K562 (cell line): ENCODE measurements around the gene PPP6C. TPM values are rescaled to one million over a fixed set of nuclear protein-coding genes. Genes with fewer than 3 reads are reported as not detected.
A peak's percentile ranks its signal among the peaks of the same experiment; 100 is the strongest.

Experiments used
- ATAC-seq: fragments of 200-7000 bp; cut with Tn5 transposase; 3 replicates; pipeline ENCODE4 v1.9.1; 2020; ENCODE audit warnings: moderate library complexity
- BruUV-seq: library from RNA; stranded (reverse); fragments of 400-500 nt; replicated peaks from 2 replicates; lab custom pipeline; 2021; lab: Mats Ljungman, UMichigan
- CTCF ChIA-PET: fragments of 300-600 bp; formaldehyde crosslinking; extraction: SDS; loops from one replicate; lab custom pipeline; 2021; ENCODE audit warnings: low intra/inter-chr PET ratio; lab: Yijun Ruan, JAX
- POLR2A ChIA-PET: fragments of 300-600, 350-650 bp; sonication (Branson Sonifier 250); formaldehyde crosslinking; extraction: SDS; loops from one replicate; lab custom pipeline; 2021; ENCODE audit warnings: antibody characterized with exemption, inconsistent platforms; lab: Yijun Ruan, JAX
- DNase-seq, 4 experiments: peaks; one replicate each; pipeline versions ENCODE4 v3.0.0 to v3.0.0-alpha.2; 2011 to 2018; ENCODE audit warnings: low spot score in 3 of 4, mixed read lengths in 3 of 4; ENCODE audit errors: extremely low read depth in 1 of 4
- FAIRE-seq: peaks from 2 replicates; lab custom pipeline; 2011; peaks lifted over from hg19 to GRCh38; lab: Jason Lieb, UNC
- H2AFZ ChIP-seq: 2 replicates; pipeline ENCODE4 v1.6.0; 2011; ENCODE audit warnings: low read depth, low read length, control low read depth, inconsistent platforms
- H3K27ac ChIP-seq: fragments of 200-600 bp; 3 replicates; pipeline ENCODE4 v1.8.0; 2011; ENCODE audit warnings: low read depth, mild to moderate bottlenecking, control low read depth, inconsistent platforms, low read length, moderate library complexity, mixed read lengths; ENCODE audit errors: extremely low read depth
- H3K27me3 ChIP-seq, 2 experiments: fragments of 300-600 bp in 1 of 2; 2 replicates in 1 of 2; 3 replicates in 1 of 2; pipeline versions ENCODE4 v1.6.0 to v1.8.0; 2011; ENCODE audit warnings: inconsistent platforms in 2 of 2, low read length in 2 of 2, mild to moderate bottlenecking in 1 of 2, mixed read lengths in 1 of 2, moderate library complexity in 1 of 2; ENCODE audit not compliant: control insufficient read depth in 2 of 2, insufficient read depth in 2 of 2
- H3K36me3 ChIP-seq: fragments of 300-600 bp; 3 replicates; pipeline ENCODE4 v1.8.0; 2011; ENCODE audit warnings: mild to moderate bottlenecking, low read length, inconsistent platforms; ENCODE audit not compliant: control insufficient read depth, insufficient read depth
- H3K4me1 ChIP-seq, 2 experiments: fragments of 200-600 bp in 1 of 2; replicated peaks in 1 of 2; 2 replicates in 1 of 2; 3 replicates in 1 of 2; pipeline versions ENCODE4 v1.5.1 to v1.8.0; 2011; ENCODE audit warnings: inconsistent platforms in 2 of 2, low read length in 2 of 2, mild to moderate bottlenecking in 1 of 2, mixed read lengths in 1 of 2, moderate library complexity in 1 of 2; ENCODE audit not compliant: control insufficient read depth in 2 of 2, insufficient read depth in 2 of 2
- H3K4me2 ChIP-seq: 2 replicates; pipeline ENCODE4 v1.6.1; 2011; ENCODE audit warnings: low read length, control low read depth, inconsistent platforms, mixed read lengths; ENCODE audit not compliant: insufficient read depth
- H3K4me3 ChIP-seq: fragments of 200-600 bp; sonication (generic), shearing (Covaris generic); 2 replicates; pipeline ENCODE4 v1.5.1; 2016; ENCODE audit warnings: control low read depth, inconsistent platforms
- H3K79me2 ChIP-seq: fragments of 200-600 bp; 3 replicates; pipeline ENCODE4 v1.8.0; 2011; ENCODE audit warnings: low read length, inconsistent platforms; ENCODE audit not compliant: control insufficient read depth, insufficient read depth
- H3K9ac ChIP-seq, 2 experiments: 2 replicates each; pipeline versions ENCODE4 v1.6.0 to v1.6.1; 2011; ENCODE audit warnings: low read depth in 2 of 2, low read length in 2 of 2, control low read depth in 1 of 2, inconsistent platforms in 1 of 2, mild to moderate bottlenecking in 1 of 2, mixed read lengths in 1 of 2; ENCODE audit not compliant: insufficient read depth in 1 of 2
- H3K9me1 ChIP-seq: one replicate; pipeline ENCODE4 v1.6.0; 2011; ENCODE audit warnings: inconsistent platforms, mild to moderate bottlenecking, low read length, moderate library complexity; ENCODE audit not compliant: control insufficient read depth, insufficient read depth
- H3K9me3 ChIP-seq: replicated peaks from 2 replicates; pipeline ENCODE4 v1.5.1; 2011; ENCODE audit warnings: low read depth, low read length, inconsistent platforms; ENCODE audit not compliant: control insufficient read depth, insufficient read depth
- H4K20me1 ChIP-seq: replicated peaks from 2 replicates; pipeline ENCODE4 v1.6.1; 2011; ENCODE audit warnings: low read length, inconsistent platforms, mixed read lengths; ENCODE audit not compliant: control insufficient read depth, insufficient read depth
- CUX1 ChIP-seq: fragments of 200-800 bp; sonication (Bioruptor generic); IDR thresholded peaks from 2 replicates; pipeline ENCODE4 v1.6.1; 2016; ENCODE audit warnings: missing genetic modification characterization, missing compliant biosample characterization
- EGR1 ChIP-seq: fragments of 450-650 bp; conservative IDR thresholded peaks from 2 replicates; pipeline ENCODE4 v1.6.1; 2017; ENCODE audit warnings: mild to moderate bottlenecking
- GABPA ChIP-seq: fragments of 200-800 bp; sonication (Bioruptor generic); conservative IDR thresholded peaks from 2 replicates; pipeline ENCODE4 v1.6.1; 2016; ENCODE audit warnings: low read depth, missing genetic modification characterization, missing compliant biosample characterization
- HNRNPL ChIP-seq: fragments of 200-400 bp; formaldehyde crosslinking; IDR thresholded peaks from 2 replicates; pipeline ENCODE4 v1.6.1; 2017; ENCODE audit warnings: low read depth, mild to moderate bottlenecking, low read length
- JUN ChIP-seq, 2 experiments: sonication (generic) in 1 of 2; formaldehyde crosslinking in 1 of 2; IDR thresholded peaks; 2 replicates each; pipeline versions ENCODE4 v1.6.1 to v1.8.0; 2012 to 2022; ENCODE audit warnings: borderline replicate concordance in 2 of 2, mild to moderate bottlenecking in 2 of 2, improper control_type of control experiment in 1 of 2, low read depth in 1 of 2, low read length in 1 of 2, missing genetic modification reagents in 1 of 2
- JUNB ChIP-seq: fragments of 450-650 bp; formaldehyde crosslinking; conservative IDR thresholded peaks from 2 replicates; pipeline ENCODE4 v1.4.0; 2020; ENCODE audit warnings: mild to moderate bottlenecking
- RBM17 ChIP-seq: fragments of 200-400 bp; formaldehyde crosslinking; IDR thresholded peaks from 2 replicates; pipeline ENCODE4 v1.6.1; 2017; ENCODE audit warnings: low read depth, mild to moderate bottlenecking, low read length, borderline replicate concordance
- SP1 ChIP-seq: sonication (generic); formaldehyde crosslinking; IDR thresholded peaks from 2 replicates; pipeline ENCODE4 v1.8.1; 2022; ENCODE audit warnings: mild to moderate bottlenecking, missing genetic modification reagents
- TCF15 ChIP-seq: fragments of 250-450 bp; sonication (Bioruptor Pico); IDR thresholded peaks from 2 replicates; pipeline ENCODE4 v1.8.0; 2022; ENCODE audit warnings: moderate library complexity, mild to moderate bottlenecking, inconsistent platforms
- TCF3 ChIP-seq: sonication (generic); formaldehyde crosslinking; IDR thresholded peaks from 2 replicates; pipeline ENCODE4 v1.4.0; 2020; ENCODE audit warnings: mild to moderate bottlenecking, missing genetic modification reagents
- ZNF134 ChIP-seq: fragments of 250-450 bp; sonication (Bioruptor Pico); conservative IDR thresholded peaks from 2 replicates; pipeline ENCODE4 v1.4.0; 2020
- ZNF282 ChIP-seq: sonication (generic); formaldehyde crosslinking; IDR thresholded peaks from 2 replicates; pipeline ENCODE4 v1.8.1; 2023; ENCODE audit warnings: missing genetic modification reagents
- WGBS: fragments of 100-300 bp; shearing (Covaris generic); methylation state at CpG from one replicate; pipeline ENCODE4 v1.1.6; 2016; ENCODE audit warnings: low coverage, mixed read lengths; ENCODE audit not compliant: insufficient coverage; ENCODE audit errors: missing lambda C conversion rate; 5-methylcytosine and 5-hydroxymethylcytosine counted together
- in situ Hi-C: fragments of 300-500 bp; cut with MboI; formaldehyde crosslinking; loops from 4 replicates; pipeline ENCODE4 v1.15.0; 2018; ENCODE audit warnings: inconsistent platforms, mixed read lengths
- intact Hi-C: fragments of 100-400 bp; cut with micrococcal nuclease; formaldehyde crosslinking; loops from 2 replicates; pipeline ENCODE4 v1.14.2; 2022
- polyA plus RNA-seq, 8 experiments: library from polyadenylated mRNA; depleted of rRNA in 4 of 8; stranded (reverse) in 5 of 8; unstranded in 3 of 8; fragments of >200 nt; fragmentation: Nextera tagmentation in 2 of 8; fragmentation: Illumina TruSeq in 1 of 8; extraction: Ambion mirVana in 2 of 8; extraction: Trizol in 1 of 8; gene quantifications; 2 replicates each; pipeline versions ENCODE4 v1.2.1 to v1.2.3, GENCODE V29; 2011 to 2014; ENCODE audit warnings: inconsistent platforms in 1 of 8, missing spikeins in 1 of 8
- total RNA-seq, 7 experiments: library from RNA; depleted of rRNA in 6 of 7; stranded (reverse); fragments of >200 nt in 6 of 7; fragmentation: Illumina TruSeq in 2 of 7; extraction: Trizol in 2 of 7; gene quantifications; 2 replicates each; pipeline versions ENCODE4 v1.2.1 to v1.2.3, GENCODE V29; 2011 to 2021; ENCODE audit warnings: low replicate concordance in 1 of 7

Gene PPP6C
- total and polyA plus RNA-seq, 9 of the 15 experiments (the other 6 are each of a cell fraction or from before 2014, with no cell fraction given): 18.8 to 44.8 (median 38.3) TPM

GRCh38 chr9:125143377-125144090, 46.1 kb downstream of the PPP6C start, which contains the start of gene SCAI (continued):
- TF ChIP-seq GABPA (tag) (peak; percentile 52), JUN (IDR thresholded peaks at IDR 0.05; ENCODE audit: borderline replicate concordance, low read depth, low read length) (peak; percentile 50; the same call in 1 of the 2 replicates), JUN (CRISPR knock-in tag; IDR thresholded peaks at IDR 0.05; ENCODE audit: borderline replicate concordance) (no peak), HNRNPL (peak; percentile 65; the same call in 1 of the 2 replicates), ZNF282 (CRISPR knock-in tag) (no peak), RBM17 (no peak), SP1 (CRISPR knock-in tag) (peak; percentile 76; the same call in 1 of the 2 replicates)

- Histone ChIP-seq H3K9ac (peak overlapping the region; percentile 52 to 93; a peak in 3 of 4 replicates), H2AFZ (peak overlapping the region; percentile 42), H3K79me2 (peaks cover 33% of the 10 kb centered on the region), H3K27me3 (no peaks in the 10 kb centered on the region), H3K9me1 (no peaks in the 10 kb centered on the region), H4K20me1 (no peaks in the 10 kb centered on the region), H3K9me3 (no peaks in the 10 kb centered on the region), H3K4me2 (peak overlapping the region; percentile 85), H3K4me3 (peak overlapping the region; percentile 56), H3K4me1 (peaks cover 0 to 8% of the 10 kb centered on the region in 2 experiments; a peak in 3 of 5 replicates), H3K27ac (peak overlapping the region; percentile 34; the same call in 1 of the 3 replicates), H3K36me3 (peaks cover 13% of the 10 kb centered on the region; the same call in 2 of the 3 replicates)
- CTCF ChIA-PET: interaction anchor here (0.9 to 1.2 kb wide), 2 partner anchors 23 to 290 kb away, joined by 3 to 4 read pairs; no protein-coding TSS in a partner anchor
- intact Hi-C loops: loop anchor here (1.0 to 5.0 kb wide), 6 partner anchors 22 to 368 kb away; partner anchors contain the start of genes ARPC5L and WDR38
- no TSS peak for BruUV-seq
- DNase-seq (no peak), FAIRE-seq (no peak), ATAC-seq (no peak)
- in situ Hi-C loops: loop anchor here (10.0 kb wide), 2 partner anchors 208 to 278 kb away; partner anchors contain the start of genes ARPC5L and RPL35
- POLR2A ChIA-PET: interaction anchor here (0.6 to 2.1 kb wide), 6 partner anchors 11 to 284 kb away, joined by 3 to 8 read pairs (median 4); partner anchors contain the start of genes ARPC5L and RPL35
- WGBS: 16% methylated on average over 11 of the region's 54 CpGs
- no peak for TF ChIP-seq TCF3 (CRISPR knock-in tag)
- no peak for TF ChIP-seq JUNB
- TF ChIP-seq TCF15: no peak
- no peak for TF ChIP-seq CUX1 (CRISPR knock-in tag)
- TF ChIP-seq ZNF134 (CRISPR knock-in tag): no peak
- TF ChIP-seq EGR1: 0 out of 2 replicates have a peak, but pooled peaks have one; percentile 13
Observed at GRCh38 chr9:125142560-125143376, 46.8 kb downstream of the PPP6C start.
